Measurements from ENCODE around the gene EFNB3.

The EFNB3 gene
- long read RNA-seq = 0 reads

GRCh38 chr17:7704601-7705268 lies at the start of gene EFNB3:
Gene EFNB3, plus strand, starts transcription at chr17:7705202. Its CDS starts 397 bp downstream, at chr17:7705599.
- no peak for DNase-seq (ENCODE audit: low read depth in 1 of 2, low spot score in 1 of 2)
- H3K4me3 ChIP-seq (replicated peaks; ENCODE audit: insufficient read depth, low read length) = no peak within 1 kb of the TSS
- no peak within 1 kb of the TSS for H3K27ac ChIP-seq (replicated peaks)
- peaks cover 6% of the 10 kb centered on the region for H3K27me3 ChIP-seq (ENCODE audit: insufficient read depth, poor library complexity, severe bottlenecking)
- no peak for TF ChIP-seq CTCF (IDR thresholded peaks at IDR 0.05; ENCODE audit: insufficient read depth, low read length)
- no peak for TF ChIP-seq POLR2AphosphoS5 (IDR thresholded peaks at IDR 0.05; ENCODE audit: low read depth)
- no peak for TF ChIP-seq REST (IDR thresholded peaks at IDR 0.05; ENCODE audit: insufficient replicate concordance, low read depth)
- TF ChIP-seq SPI1 (IDR thresholded peaks at IDR 0.05; ENCODE audit: borderline replicate concordance, low read depth) = no peak
- TF ChIP-seq GABPA (IDR thresholded peaks at IDR 0.05; ENCODE audit: low read depth) = no peak

GRCh38 chr17:7655541-7655840 lies 49.5 kb upstream of the EFNB3 start:
- H3K27me3 ChIP-seq (ENCODE audit: insufficient read depth, poor library complexity, severe bottlenecking) = no peaks in the 10 kb centered on the region
- no peak overlapping the region for H3K27ac ChIP-seq (replicated peaks)
- TF ChIP-seq CTCF (IDR thresholded peaks at IDR 0.05; ENCODE audit: insufficient read depth, low read length) (no peak), REST (IDR thresholded peaks at IDR 0.05; ENCODE audit: insufficient replicate concordance, low read depth) (no peak), POLR2AphosphoS5 (IDR thresholded peaks at IDR 0.05; ENCODE audit: low read depth) (no peak), GABPA (IDR thresholded peaks at IDR 0.05; ENCODE audit: low read depth) (no peak), SPI1 (IDR thresholded peaks at IDR 0.05; ENCODE audit: borderline replicate concordance, low read depth) (no peak)
- H3K4me3 ChIP-seq (replicated peaks; ENCODE audit: insufficient read depth, low read length) = no peak overlapping the region
- DNase-seq (ENCODE audit: low read depth in 1 of 2, low spot score in 1 of 2) = no peak

GRCh38 chr17:7656958-7657609 lies 47.9 kb upstream of the EFNB3 start:
- DNase-seq (ENCODE audit: low read depth in 1 of 2, low spot score in 1 of 2) = no peak
- Histone ChIP-seq H3K27me3 (ENCODE audit: insufficient read depth, poor library complexity, severe bottlenecking) (no peaks in the 10 kb centered on the region), H3K27ac (replicated peaks) (no peak overlapping the region), H3K4me3 (replicated peaks; ENCODE audit: insufficient read depth, low read length) (no peak overlapping the region)
- TF ChIP-seq GABPA (IDR thresholded peaks at IDR 0.05; ENCODE audit: low read depth) (no peak), REST (IDR thresholded peaks at IDR 0.05; ENCODE audit: insufficient replicate concordance, low read depth) (no peak), POLR2AphosphoS5 (IDR thresholded peaks at IDR 0.05; ENCODE audit: low read depth) (no peak), CTCF (IDR thresholded peaks at IDR 0.05; ENCODE audit: insufficient read depth, low read length) (no peak), SPI1 (IDR thresholded peaks at IDR 0.05; ENCODE audit: borderline replicate concordance, low read depth) (no peak)
